Measurements from ENCODE around the gene NRIP3. TPM values are rescaled to one million over a fixed set of nuclear protein-coding genes. Genes with fewer than 3 reads are reported as not detected.

NRIP3 gene
- total RNA-seq, 2 donors from 2014 or later, result 0.20 to 0.42 TPM

DNA sequence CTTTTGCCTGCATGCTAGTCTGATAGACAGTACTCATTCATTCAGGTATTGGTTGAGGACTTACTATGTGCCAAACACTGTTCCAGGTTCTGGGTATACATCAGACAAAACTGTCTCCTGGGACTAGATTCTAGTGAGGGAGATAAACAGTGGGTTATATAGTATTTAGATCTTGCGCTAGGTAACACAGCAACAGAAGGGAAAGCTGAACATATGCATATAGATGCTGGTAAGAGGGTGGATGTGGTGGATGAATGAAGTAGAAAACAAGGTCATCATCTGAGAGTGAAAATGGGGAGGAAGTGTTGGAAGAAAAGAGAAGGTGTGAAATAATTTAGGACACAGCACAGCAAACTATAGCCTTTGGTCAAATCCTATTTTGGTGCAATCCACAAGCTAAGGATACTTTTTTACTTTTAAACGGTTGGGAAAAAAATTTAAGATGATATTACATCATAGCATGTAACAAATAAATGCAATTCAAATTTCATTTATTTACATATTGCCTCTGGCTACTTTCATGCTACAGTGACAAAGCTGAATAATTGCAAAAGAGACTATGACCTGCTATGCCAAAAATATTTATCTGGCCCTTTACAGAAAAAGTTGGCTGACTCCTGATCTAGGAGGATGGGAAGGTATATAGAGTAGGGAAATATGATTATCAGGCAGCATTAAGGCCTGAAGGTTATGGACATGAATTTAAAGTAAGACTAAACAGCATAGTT, 32.4 kb downstream of the NRIP3 start:
- no peak overlapping the region for H3K4me3 ChIP-seq
- intact Hi-C loops (cut with DNase I), result no loop called here
- no peaks in the 10 kb centered on the region for H3K36me3 ChIP-seq
- no peak overlapping the region for H3K27ac ChIP-seq
- H3K4me1 ChIP-seq, result no peaks in the 10 kb centered on the region
- no peak overlapping the region for H3K9ac ChIP-seq (ENCODE audit: low read depth in 2 of 2, low read length in 2 of 2)
- H3K27me3 ChIP-seq, result no peaks in the 10 kb centered on the region
- DNase-seq, result no peak
- TF ChIP-seq, protein P1, sequence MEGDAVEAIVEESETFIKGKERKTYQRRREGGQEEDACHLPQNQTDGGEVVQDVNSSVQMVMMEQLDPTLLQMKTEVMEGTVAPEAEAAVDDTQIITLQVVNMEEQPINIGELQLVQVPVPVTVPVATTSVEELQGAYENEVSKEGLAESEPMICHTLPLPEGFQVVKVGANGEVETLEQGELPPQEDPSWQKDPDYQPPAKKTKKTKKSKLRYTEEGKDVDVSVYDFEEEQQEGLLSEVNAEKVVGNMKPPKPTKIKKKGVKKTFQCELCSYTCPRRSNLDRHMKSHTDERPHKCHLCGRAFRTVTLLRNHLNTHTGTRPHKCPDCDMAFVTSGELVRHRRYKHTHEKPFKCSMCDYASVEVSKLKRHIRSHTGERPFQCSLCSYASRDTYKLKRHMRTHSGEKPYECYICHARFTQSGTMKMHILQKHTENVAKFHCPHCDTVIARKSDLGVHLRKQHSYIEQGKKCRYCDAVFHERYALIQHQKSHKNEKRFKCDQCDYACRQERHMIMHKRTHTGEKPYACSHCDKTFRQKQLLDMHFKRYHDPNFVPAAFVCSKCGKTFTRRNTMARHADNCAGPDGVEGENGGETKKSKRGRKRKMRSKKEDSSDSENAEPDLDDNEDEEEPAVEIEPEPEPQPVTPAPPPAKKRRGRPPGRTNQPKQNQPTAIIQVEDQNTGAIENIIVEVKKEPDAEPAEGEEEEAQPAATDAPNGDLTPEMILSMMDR (IDR thresholded peaks at IDR 0.05), result no peak
- no peaks in the 10 kb centered on the region for H3K9me3 ChIP-seq

DNA sequence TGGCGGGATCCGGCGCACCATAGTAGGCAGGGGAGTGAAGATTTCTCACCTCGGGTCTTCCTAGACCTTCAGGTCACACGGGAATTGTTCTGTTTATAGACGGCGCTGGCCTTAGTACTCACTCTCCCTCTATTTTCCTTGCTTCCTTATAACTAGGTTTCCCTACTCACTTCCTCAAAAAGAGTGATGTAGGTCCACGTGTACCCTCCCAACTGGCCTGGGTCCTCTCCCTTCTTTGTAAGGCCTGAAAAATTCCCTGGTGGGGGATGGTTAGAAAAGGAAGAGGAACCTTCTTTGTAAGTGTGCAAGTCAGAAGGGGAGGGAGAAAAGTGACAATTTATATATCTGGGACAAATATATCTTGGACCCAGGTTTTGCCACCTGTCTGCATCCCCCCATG, 36.6 kb downstream of the NRIP3 start:
- H3K36me3 ChIP-seq, result no peaks in the 10 kb centered on the region
- H3K27ac ChIP-seq, result no peak overlapping the region
- no peak for DNase-seq
- H3K9ac ChIP-seq (ENCODE audit: low read depth in 2 of 2, low read length in 2 of 2), result no peak overlapping the region
- TF ChIP-seq, protein P1 (IDR thresholded peaks at IDR 0.05), result no peak
- no peaks in the 10 kb centered on the region for H3K9me3 ChIP-seq
- no peak overlapping the region for H3K4me3 ChIP-seq
- intact Hi-C loops (cut with DNase I), result loop anchor here (10.0 kb wide), 1 partner anchor 152 kb away; a partner anchor contains a TSS
- peaks cover 8% of the 10 kb centered on the region for H3K4me1 ChIP-seq
- H3K27me3 ChIP-seq, result no peaks in the 10 kb centered on the region

DNA sequence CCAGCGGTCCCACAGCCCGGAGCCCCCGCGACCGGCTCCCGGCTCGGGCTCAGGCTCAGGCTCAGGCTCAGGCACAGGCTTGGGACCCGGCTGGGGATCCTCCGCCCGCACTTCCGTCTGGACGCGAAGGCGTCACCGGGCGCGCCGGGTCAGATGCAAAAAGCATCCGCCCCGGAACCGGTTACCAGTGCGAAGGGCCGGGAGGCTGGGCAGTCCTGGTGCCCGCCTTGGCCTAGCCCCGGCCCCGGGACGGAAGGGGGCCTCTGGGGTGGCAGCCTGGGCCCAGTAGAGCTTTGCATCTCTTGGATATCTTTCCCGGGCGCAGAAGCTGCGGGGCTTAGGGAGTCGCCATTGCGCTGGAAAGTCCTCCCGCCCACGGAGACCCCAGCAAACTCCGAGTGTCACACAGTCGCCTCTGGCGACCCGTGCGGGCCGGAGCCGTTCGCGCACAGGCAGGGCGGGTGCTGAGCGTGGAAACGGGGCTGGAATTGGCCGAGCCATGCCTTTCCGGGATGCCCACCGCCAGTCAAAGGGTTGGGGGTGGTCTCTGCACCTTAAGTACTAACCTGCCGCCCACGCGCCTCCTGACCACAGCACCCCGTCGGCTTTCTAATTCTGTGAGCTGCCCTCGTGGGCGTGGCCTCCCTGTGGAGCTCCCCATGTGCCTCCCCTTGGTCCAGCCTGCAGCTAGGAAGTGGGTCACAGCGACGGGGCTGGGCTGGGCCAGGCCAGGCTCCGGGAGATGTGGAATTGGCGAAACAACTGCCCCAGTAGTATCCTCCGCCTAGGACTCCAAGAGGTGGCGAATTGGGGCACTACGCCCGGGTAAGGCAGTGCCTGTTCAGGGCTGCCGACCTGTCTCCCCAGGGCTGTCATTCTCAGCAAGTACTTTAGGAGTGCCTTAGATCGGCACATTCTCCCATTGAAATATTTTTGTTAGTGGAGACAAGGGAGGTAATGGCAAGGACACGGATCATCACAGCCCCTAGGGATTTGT, 39.2 kb downstream of the NRIP3 start, which contains the start of gene TMEM9B:
TMEM9B (minus strand) TSS at position 119 of the 997 bp plus-strand sequence. CDS start 129 bp downstream, outside the sequence.
- Histone ChIP-seq H3K36me3 (no peaks in the 10 kb centered on the region), H3K27ac (peak within 1 kb of the TSS; percentile 98), H3K4me3 (peak within 1 kb of the TSS; percentile 74), H3K27me3 (no peaks in the 10 kb centered on the region), H3K4me1 (peaks cover 8% of the 10 kb centered on the region), H3K9ac (ENCODE audit: low read depth in 2 of 2, low read length in 2 of 2) (peak within 1 kb of the TSS; percentile 94 to 95), H3K9me3 (no peaks in the 10 kb centered on the region)
- peak; percentile 93 for DNase-seq
- TF ChIP-seq, protein P1 (IDR thresholded peaks at IDR 0.05), result no peak
- intact Hi-C loops (cut with DNase I), result loop anchor here (5.0 to 10.0 kb wide), 2 partner anchors 52 to 150 kb away; partner anchors contain the start of gene AKIP1

DNA sequence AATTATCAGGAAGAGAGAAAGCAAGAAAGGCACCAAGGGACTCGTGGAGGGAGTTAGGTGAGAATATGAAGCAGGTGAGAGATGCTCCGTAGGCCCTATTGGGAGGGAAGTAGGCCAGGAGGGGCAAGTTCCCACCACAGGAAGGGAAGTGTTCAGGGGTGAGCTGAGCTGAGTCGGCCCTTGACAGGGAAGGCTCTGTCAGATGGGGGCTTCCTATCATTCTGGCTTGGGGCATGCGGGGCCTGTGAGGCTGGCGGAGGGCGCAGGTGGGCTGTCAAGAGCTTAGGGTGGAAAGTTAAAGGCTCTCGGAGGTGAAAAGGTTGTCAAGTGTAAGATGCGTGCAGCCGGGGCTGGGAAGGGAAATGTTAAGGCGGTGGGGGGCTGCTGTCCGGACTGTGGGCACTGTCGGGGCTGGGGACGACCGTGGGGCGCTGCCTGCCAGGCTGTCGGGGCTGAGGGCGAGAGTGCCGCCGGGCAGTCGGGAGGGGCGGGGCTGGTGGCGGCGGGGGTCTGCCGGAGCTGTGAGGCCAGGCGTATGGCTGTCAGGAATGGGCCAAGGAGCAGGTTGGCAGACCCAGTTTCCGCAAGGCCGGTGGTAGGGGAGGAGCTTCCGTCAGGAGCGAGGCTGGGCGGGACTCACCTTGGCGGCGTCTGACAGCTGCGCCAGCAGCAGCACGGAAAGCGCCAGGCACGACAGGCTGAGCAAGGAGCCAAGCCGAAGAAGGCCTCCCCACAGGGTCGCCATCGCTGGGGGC, 40.1 kb downstream of the NRIP3 start:
- no peaks in the 10 kb centered on the region for H3K27me3 ChIP-seq
- peaks cover 8% of the 10 kb centered on the region for H3K4me1 ChIP-seq
- intact Hi-C loops (cut with DNase I), result loop anchor here (5.0 to 10.0 kb wide), 2 partner anchors 51 to 149 kb away; partner anchors contain the start of gene AKIP1
- DNase-seq, result peak; percentile 90
- H3K36me3 ChIP-seq, result no peaks in the 10 kb centered on the region
- TF ChIP-seq, protein P1 (IDR thresholded peaks at IDR 0.05), result no peak
- H3K9ac ChIP-seq (ENCODE audit: low read depth in 2 of 2, low read length in 2 of 2), result peak overlapping the region; percentile 94 to 95
- peak overlapping the region; percentile 98 for H3K27ac ChIP-seq
- peak overlapping the region; percentile 74 for H3K4me3 ChIP-seq
- H3K9me3 ChIP-seq, result no peaks in the 10 kb centered on the region
